ENCODE measurements around the gene OGFOD3.
"Not testable (repeated sequence)": the region's sequence is repeated elsewhere in the genome, so short reads cannot be mapped to it uniquely, and the experiment has no call there.

Gene OGFOD3

DNA sequence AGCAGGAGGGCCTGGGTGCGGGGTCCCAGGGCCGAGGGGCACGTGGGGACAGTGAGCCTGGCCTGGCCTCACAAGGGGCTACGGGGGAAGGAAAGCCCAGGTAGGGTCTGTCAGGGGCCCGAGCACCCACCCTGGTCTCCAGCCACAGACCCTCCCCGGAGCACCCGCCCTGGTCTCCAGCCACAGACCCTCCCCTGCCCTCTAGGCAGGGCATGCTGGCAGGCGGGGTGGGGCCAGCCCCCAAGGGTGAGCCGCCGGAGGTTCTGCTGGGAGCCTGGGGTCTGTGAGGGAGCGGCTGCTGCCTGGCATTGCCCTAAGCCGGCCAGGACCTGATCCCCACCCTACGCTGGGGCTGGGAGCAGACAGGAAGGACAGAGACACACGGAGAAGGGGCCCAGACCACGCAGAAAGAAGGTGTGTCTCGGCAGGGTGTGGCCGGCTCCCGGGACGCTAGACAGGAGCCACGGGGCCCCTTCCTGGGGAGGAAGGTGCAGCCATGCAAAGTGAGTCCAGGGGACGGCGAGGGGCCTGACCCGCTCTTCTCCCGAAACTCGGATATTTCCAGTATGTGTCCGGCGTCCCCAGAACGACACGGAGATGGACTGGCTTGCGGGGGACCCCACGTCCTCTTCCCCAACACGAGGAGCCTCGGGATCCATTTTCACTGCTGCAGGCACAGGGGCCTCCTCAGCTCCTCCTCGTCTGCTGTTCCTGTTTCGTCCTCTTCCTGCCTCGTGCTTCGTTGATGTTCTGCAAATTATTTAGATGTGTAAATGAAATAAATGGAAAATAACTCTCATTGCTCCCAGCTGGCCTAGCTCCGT is 31.3 kb downstream of the OGFOD3 start:
- DNase-seq, result no peak

DNA sequence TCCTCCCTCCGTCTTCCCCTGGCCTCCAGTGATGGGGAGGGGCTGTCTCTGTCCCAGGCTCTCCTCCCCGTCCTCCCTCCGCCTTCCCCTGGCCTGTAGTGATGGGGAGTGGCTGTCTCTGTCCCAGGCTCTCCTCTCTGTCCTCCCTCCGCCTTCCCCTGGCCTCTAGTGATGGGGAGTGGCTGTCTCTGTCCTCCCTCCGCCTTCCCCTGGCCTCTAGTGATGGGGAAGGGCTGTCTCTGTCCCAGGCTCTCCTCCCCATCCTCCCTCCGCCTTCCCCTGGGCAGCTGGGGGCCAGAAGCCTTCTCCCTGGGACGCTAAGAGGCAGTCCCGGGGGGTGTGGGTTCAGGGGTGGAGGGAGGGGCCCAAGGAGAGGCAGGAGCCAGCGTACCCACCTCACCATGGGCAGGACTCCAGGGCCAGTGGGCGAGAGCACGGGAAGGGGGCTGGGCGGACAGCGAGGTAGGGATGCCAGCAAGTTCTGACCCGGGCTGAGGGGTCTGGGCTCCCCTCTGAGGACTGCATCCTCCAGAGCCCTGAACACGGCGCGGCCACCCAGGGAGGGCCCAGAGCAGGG is 32.0 kb downstream of the OGFOD3 start:
- DNase-seq, result no peak

DNA sequence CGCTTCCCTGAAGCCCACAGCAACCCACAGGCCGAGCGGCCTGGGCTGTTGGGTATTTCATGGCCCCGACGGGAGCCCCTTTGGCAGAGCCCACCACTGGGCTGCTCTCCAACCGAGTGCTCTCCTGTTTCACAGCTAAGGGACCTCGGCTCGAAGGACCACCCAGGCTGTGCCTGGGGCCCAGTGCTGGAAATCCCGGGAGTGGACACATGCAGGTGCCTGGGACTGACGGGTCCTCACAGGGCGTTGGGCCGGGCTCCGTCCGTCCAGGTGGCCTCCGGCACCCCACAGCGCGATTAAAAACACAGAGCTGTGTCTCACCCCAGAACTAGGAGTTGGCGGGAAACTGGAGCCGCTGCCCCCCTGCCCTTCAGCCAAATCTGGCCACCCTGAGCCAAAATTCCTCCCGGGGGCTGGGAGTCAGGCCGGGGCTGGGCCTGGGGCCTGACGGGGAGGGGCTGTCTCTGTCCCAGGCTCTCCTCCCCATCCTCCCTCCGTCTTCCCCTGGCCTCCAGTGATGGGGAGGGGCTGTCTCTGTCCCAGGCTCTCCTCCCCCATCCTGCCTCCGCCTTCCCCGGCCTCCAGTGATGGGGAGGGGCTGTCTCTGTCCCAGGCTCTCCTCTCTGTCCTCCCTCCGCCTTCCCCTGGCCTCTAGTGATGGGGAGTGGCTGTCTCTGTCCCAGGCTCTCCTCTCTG is 32.7 kb downstream of the OGFOD3 start:
- DNase-seq, result no peak

DNA sequence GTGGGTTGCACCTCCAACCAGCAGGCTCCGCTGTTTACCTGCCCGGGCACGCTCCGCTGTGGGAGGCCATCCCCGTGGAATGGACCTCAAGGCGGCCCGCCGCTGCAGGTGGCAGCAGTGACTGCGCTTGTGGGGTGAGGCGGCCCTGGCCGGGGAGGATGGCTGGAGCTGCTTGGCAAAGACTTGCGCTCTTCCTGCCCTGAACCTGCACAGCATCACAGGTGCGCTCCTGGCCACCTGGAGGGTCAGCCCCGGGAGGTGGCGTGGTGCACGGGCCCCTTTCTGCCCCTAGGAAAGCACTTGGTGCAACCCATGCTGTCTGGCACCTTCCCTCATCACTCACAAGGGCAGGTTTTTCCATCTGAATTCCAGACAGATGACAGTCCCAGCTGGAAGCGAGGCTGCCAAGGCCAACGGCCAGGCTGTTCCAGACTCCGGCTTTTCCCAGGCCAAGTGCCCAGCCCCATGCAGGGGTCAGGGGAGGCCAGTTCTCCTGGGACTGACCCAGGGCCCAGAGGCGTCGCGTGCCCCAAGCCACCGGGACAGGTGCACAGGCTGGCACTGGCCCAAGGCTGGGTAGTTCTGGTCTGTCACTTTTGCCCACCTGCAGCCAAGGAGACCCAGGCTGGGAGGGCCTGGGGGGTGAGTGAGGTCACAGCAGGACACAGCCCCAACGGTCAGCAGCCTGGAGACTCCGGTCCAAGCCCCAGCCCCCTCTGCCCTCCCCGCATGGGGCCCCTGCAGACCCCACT is 33.5 kb downstream of the OGFOD3 start:
- DNase-seq, result no peak

DNA sequence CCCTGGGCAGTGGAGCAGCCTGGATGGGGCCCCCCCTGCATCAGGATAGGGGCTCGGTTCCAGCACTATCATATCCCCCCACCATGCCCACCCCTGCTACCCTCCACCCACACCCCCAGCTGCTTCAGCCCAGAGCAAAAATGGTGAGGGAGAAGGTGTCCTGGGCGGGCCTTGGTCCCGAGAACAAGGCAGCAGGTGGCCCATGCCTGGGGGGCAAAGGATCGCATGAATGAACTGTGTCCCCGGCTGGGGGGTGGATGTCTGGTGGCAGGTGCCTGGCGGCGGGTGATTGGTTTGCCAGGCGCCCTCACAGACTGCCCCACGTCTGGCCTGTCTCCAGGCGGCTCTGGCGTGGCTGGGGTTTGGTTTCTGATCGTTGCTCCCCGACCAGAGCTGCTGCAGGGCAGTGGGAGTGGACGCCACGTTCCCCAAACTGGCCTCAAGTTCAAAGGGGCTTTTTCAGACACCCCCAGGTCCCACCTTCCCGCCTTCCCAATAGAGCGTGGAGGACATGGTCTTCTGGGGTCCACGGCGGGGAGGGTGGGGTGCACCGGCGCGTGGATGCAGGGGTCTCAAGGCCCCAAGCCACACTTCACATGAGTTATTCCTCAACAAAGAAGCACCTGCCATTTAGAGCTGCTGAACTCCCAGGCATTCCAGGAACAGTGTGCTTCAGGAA is 34.2 kb downstream of the OGFOD3 start:
- DNase-seq, result no peak

DNA sequence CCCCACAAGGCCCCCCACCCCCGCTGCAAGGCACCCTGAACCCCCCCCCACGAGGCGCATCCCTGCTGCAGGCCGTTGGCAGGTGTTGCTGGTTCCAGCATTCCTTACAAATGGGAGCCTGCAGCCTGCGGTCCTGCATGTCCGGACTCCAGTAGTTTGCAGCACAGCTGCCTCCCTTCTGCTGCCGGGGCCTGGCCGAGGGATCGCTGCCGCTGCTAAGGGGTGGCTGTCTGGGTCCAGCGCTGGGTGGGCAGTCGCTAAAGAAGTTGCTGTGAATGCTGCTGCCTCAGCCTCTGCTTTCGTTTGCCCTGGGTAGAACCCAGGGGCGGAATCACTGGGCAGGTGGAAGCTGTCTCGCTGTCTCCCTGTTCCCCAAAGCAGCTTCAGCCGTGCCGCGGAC is 35.0 kb downstream of the OGFOD3 start:
- no peak for DNase-seq

DNA sequence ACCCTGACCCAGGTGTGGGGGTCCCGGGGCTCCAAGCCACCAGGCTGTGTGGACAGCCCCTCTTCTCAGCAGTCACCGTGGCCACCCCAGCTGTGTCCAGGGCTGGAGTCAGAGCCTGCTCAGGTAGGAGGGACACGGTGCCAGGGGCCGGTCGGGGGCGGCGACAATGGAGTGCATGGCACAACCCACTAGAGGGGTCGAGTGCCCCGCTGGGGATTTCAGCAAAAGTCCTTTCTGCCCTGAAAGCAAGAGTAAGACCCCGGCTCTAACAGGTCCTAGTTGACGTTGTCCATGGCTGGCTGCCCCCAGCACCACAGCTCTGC is 35.5 kb downstream of the OGFOD3 start:
- no peak for DNase-seq

DNA sequence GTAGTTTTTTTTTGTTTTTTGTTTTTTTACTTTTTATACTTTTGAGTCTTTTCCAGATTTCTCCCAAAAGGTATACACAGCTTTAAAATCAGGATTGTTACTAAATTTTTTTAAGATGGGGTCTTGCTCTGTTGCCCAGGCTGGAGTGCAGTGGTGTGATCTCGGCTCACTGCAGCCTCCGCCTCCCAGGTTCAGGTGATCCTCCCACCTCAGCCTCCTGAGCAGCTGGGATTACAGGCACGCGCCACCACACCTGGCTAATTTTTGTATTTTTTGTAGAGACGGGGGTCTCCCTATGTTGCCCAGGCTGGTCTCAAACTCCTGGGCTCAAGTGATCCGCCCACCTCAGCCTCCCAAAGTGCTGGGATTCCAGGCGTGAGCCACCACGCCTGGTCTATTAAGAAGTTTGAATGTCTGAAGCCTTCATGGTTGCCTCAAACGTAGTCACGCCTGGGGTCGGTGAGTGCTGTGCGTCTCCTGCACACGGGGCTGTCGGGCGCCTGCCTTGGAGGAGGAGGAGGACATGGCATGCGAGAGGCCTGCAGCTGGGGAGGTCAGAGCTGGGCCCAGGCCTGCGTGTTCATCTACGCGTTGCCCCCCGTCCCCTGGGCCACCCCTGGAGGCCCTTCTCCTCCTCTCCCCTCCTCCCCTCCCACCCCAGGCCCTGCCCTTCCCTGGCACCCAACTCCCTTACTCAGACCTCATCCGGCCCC is 36.0 kb downstream of the OGFOD3 start:
- DNase-seq, result not testable (repeated sequence)

DNA sequence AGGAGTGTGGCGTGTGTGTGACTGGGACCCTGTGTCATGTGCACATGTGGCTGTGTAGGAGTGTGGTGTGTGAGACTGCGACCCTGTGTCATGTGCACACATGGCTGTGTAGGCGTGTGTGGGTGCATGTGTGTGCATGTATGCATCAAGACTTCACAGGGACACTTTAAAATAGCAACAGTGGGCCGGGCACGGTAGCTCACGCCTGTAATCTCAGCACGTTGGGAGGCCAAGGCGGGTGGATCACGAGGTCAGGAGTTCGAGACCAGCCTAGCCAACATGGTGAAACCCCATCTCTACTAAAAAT is 36.7 kb downstream of the OGFOD3 start:
- not testable (repeated sequence) for DNase-seq

DNA sequence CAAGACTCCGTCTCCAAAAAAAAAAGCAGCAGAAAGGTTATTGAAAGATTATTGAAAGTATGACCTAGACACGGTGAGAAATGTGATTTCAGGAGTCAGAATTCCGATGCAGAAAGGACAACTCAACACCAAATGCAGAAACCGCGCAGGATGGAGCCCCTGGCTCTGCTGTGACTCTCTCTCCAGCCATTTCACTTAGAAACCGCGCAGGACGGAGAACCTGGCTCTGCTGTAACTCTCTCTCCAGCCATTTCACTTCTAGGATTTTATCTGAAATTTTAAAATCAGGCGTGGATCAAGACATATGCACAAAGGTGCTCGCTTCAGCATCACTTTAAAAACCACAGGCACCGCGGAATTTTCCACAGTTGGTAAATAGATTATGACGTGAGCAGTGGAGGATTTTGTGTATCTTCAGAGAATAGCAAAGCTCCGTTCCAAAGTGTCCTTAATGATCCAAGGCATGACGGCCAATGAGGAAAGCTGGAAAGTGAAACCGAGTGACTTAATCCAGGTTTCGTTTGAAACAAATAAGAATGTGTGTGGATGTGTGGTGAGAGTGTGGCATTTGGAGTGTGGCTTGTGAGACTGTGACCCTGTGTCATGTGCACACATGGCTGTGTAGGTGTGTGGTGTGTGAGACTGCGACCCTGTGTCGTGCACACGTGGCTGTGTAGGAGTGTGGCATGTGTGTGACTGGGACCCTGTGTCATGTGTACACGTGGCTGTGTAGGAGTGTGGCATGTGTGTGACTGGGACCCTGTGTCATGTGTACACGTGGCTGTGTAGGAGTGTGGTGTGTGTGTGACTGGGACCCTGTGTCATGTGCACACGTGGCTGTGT is 37.3 kb downstream of the OGFOD3 start:
- no peak for DNase-seq

DNA sequence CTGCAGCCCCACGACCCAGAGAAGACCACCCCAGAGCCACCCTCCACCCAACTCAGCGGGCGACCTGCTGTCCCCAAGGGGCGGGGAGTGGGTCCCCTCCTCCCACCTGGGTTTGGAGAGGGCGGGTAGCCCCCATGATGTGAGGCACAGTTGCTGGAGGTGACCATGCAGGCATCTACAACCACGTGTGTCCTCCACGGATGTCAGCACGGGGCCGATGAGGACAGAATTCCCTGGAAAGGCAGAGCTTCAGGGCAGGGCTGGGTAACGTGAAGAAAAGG is 39.7 kb downstream of the OGFOD3 start:
- DNase-seq, result no peak

DNA sequence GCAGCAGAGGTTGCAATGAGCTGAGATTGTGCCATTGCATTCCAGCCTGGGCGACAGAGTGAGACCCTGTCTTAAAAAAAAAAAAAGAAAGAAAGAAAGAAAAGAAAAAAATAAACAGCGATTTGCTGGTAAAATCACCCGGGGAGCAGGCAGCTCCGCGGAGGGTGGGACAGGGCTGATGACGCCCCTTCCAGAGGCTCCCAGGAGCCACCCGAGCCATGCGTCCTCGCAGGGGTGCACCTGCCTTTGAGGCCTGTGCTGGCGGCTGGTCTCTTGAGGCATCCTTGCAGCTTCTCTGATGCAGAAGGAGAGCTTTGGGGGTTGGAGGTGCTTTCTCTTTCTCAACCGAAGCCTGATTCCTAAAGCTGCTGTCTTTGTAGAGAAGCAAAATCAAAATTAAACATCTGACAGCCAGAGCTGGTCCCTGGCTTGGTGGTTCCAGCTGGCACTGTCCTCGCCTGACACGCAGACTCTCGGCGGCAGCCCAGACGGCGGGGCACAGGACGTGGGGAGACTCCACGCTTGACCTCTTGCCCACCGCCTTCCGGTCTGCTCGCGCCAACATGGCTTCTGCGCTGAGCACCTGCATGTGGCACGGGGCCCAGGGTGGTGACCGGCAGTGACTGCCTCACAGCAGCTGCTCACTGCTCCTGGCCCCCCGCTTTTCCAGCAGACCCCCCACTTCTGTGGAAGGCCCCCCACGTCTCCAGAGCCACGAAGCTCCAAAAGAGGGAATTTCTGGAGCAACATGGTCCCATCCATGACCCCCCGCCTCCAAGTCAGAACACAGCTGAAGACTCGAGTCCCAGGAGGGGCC is 40.3 kb downstream of the OGFOD3 start:
- DNase-seq, result no peak

DNA sequence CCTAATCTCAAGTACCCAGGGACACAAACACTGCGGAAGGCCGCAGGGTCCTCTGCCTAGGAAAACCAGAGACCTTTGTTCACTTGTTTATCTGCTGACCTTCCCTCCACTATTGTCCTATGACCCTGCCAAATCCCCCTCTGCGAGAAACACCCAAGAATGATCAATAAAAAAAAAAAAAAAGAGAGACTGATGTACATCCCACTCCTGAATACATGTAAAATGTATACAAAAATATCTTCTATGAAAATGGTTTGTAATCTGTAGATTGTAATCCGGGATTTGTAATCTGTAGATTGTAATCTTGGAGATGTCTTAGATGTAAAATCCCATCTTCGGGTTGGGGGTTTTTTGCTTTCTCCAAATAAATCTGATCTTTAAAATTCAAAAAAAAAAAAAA is 41.1 kb downstream of the OGFOD3 start:
- not testable (repeated sequence) for DNase-seq

DNA sequence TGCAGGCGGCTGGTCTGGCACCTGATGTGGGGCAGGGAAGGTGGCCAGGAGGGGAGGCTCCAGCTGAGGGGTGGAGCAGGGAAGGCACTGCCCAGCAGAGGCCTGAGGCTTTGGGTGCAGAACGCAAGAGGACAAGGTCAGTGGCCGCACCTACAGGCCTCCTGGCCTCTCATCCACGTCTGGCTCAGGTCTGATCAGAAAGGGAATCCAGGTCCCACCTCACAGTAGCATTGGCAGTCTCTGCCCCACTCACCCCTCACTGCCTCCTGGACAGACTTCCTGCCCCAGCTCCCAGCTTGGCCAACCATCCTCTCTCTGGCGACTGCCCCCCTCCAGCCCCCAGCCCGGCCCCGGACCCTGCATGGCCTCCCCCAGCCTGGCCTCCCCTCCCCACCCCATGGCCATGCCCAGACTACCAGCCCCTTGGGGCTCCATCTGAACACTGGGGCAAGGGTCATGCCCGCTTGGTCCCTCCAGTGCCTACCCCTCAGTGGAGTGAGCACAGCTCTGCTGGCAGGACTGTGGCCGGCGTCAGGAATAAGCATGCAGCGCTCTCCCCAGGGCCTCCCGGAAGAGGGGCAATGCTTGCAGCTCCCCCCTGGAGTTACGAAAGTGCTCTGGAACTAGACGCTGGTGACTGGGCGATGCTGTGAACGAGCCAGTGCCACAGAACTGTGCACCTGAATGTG is 42.2 kb downstream of the OGFOD3 start:
- DNase-seq, result no peak

DNA sequence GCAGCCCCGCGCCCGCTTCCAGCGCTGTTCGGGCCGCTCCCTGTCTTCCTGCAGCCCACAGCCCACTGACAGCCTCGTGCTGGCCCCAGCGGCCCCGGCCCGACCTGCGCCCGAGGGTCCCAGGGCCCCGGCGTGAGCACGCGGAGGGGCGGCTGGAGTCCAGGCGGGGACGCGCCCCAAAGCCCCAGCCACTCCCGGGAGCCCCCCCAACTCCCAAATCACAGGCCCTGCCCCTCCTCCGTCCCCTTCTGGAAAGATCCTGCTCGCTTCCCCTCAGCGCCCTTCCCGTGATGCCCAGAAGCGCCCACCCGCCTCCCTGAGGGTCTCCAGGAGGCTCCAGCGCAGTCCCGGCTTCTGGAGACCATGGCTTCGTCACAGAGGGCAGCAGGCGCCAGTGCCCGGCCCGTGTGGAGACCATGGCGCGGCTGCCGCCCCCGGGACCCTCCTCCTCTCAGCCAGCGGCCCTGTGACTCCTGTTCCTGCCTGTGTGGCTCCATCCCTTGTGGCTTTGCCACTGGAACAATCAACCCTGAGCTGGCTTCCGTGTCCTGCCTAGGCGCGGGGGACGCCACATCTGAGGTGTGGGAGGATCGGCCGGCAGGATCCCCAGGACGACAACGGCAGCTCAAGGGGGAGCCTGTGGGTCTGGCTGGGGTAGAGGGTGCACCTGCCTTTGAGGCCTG is 42.9 kb downstream of the OGFOD3 start:
- no peak for DNase-seq

DNA sequence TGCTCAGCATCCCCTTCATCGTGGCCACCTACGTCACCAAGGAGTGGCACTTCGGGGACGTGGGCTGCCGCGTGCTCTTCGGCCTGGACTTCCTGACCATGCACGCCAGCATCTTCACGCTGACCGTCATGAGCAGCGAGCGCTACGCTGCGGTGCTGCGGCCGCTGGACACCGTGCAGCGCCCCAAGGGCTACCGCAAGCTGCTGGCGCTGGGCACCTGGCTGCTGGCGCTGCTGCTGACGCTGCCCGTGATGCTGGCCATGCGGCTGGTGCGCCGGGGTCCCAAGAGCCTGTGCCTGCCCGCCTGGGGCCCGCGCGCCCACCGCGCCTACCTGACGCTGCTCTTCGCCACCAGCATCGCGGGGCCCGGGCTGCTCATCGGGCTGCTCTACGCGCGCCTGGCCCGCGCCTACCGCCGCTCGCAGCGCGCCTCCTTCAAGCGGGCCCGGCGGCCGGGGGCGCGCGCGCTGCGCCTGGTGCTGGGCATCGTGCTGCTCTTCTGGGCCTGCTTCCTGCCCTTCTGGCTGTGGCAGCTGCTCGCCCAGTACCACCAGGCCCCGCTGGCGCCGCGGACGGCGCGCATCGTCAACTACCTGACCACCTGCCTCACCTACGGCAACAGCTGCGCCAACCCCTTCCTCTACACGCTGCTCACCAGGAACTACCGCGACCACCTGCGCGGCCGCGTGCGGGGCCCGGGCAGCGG is 43.6 kb downstream of the OGFOD3 start:
- DNase-seq, result no peak

DNA sequence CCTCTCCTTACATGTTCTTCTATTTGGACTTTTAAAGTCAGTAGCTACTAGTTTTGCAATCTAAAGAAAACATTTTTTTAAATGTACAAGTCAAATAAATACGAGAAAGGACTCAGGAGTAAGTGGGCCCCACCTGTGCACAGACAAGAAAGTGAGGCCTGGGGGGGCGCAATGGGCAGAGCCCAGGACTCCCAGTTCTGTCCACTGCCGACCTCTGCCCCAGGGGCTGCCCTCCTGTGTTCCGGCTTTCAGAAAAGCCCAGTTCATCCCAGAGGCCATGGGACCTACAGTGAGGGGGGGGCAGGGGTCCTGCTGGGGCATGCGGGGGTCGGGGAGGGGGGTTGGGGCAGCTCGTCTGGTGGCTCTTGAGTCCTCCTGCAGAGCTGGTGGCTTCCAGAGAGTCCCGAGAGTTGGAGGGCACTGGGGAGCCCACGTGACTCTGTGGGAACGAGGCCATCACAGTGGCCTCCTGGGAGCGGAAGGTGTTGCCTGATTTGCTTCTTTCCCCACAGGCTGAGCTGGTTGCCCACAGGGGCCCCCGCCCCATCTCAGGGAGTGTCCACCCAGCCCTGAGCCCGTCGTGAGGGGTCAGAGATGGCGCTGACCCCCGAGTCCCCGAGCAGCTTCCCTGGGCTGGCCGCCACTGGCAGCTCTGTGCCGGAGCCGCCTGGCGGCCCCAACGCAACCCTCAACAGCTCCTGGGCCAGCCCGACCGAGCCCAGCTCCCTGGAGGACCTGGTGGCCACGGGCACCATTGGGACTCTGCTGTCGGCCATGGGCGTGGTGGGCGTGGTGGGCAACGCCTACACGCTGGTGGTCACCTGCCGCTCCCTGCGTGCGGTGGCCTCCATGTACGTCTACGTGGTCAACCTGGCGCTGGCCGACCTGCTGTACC is 44.4 kb downstream of the OGFOD3 start:
- no peak for DNase-seq

DNA sequence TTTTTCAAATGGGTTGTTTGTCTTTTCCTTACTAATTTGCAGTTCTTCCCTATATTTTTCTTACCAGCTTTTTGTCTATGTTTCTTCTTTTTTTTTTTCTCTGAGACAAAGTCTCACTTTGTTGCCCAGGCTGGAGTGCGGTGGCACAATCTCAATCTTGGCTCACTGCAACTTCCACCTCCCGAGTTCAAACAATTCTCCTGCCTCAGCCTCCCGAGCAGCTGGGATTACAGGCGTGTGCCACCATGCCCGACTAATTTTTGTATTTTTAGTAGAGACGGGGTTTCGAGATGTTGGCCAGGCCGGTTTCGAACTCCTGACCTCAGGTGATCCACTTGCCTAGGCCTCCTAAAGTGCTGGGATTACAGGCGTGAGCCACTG is 45.3 kb downstream of the OGFOD3 start:
- not testable (repeated sequence) for DNase-seq

Data from CD4-positive, alpha-beta T cell treated with Interleukin-17A for 4 hours (primary cell).